ENCODE results near the gene GSAP. TPM values are rescaled to one million over a fixed set of nuclear protein-coding genes. Genes with fewer than 3 reads are reported as not detected.

The GSAP gene
- total RNA-seq, 1 experiment from 2014 or later = 0.85 TPM

GRCh38 chr7:77352665-77353406, 63.3 kb downstream of the GSAP start:
- TF ChIP-seq, protein P1, sequence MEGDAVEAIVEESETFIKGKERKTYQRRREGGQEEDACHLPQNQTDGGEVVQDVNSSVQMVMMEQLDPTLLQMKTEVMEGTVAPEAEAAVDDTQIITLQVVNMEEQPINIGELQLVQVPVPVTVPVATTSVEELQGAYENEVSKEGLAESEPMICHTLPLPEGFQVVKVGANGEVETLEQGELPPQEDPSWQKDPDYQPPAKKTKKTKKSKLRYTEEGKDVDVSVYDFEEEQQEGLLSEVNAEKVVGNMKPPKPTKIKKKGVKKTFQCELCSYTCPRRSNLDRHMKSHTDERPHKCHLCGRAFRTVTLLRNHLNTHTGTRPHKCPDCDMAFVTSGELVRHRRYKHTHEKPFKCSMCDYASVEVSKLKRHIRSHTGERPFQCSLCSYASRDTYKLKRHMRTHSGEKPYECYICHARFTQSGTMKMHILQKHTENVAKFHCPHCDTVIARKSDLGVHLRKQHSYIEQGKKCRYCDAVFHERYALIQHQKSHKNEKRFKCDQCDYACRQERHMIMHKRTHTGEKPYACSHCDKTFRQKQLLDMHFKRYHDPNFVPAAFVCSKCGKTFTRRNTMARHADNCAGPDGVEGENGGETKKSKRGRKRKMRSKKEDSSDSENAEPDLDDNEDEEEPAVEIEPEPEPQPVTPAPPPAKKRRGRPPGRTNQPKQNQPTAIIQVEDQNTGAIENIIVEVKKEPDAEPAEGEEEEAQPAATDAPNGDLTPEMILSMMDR (IDR thresholded peaks at IDR 0.05) = no peak
- TF ChIP-seq SIN3A (IDR thresholded peaks at IDR 0.05; ENCODE audit: borderline replicate concordance, insufficient read depth, low read depth, low read length) (no peak), REST (IDR thresholded peaks at IDR 0.05; ENCODE audit: insufficient read depth in 1 of 2, low read depth in 2 of 2, low read length in 1 of 2) (no peak), TCF7L2 (IDR thresholded peaks at IDR 0.05; ENCODE audit: low read depth, low read length) (no peak), POLR2AphosphoS5 (IDR thresholded peaks at IDR 0.05; ENCODE audit: low read depth, low read length) (no peak)
- CTCF ChIA-PET = no interaction called here
- peaks cover 28% of the 10 kb centered on the region for H3K27me3 ChIP-seq (ENCODE audit: control insufficient read depth, insufficient read depth, low read length)
- H3K27ac ChIP-seq (ENCODE audit: low read length) = no peak overlapping the region
- no peak for DNase-seq (ENCODE audit: low read depth, low spot score)
- intact Hi-C loops (cut with micrococcal nuclease; ENCODE audit: unreplicated experiment) = no loop called here
- no peak overlapping the region for H3K4me3 ChIP-seq (ENCODE audit: low read depth in 2 of 2, low read length in 2 of 2)
- no peaks in the 10 kb centered on the region for H3K36me3 ChIP-seq (ENCODE audit: control insufficient read depth, insufficient read depth, low read length)
- H3K9me3 ChIP-seq (ENCODE audit: control insufficient read depth, insufficient read depth, low read depth, low read length) = no peaks in the 10 kb centered on the region
- POLR2A ChIA-PET = no interaction called here
- ATAC-seq = no peak
- BruUV-seq (replicated peaks) = no TSS peak
- no peaks in the 10 kb centered on the region for H3K4me1 ChIP-seq (ENCODE audit: control insufficient read depth, insufficient read depth, low read length)
- in situ Hi-C loops (cut with HindIII; ENCODE audit: low pct_unique_long_range_greater_than_20kb, low sequenced_read_pairs) = no loop called here

- ChIA-PET CTCF (no interaction called here), POLR2A (no interaction called here)
- Histone ChIP-seq H3K4me1 (ENCODE audit: control insufficient read depth, insufficient read depth, low read length) (no peaks in the 10 kb centered on the region), H3K36me3 (ENCODE audit: control insufficient read depth, insufficient read depth, low read length) (no peaks in the 10 kb centered on the region), H3K27me3 (ENCODE audit: control insufficient read depth, insufficient read depth, low read length) (peaks cover 23% of the 10 kb centered on the region), H3K9me3 (ENCODE audit: control insufficient read depth, insufficient read depth, low read depth, low read length) (no peaks in the 10 kb centered on the region), H3K4me3 (ENCODE audit: low read depth in 2 of 2, low read length in 2 of 2) (no peak overlapping the region), H3K27ac (ENCODE audit: low read length) (no peak overlapping the region)
- TF ChIP-seq SIN3A (IDR thresholded peaks at IDR 0.05; ENCODE audit: borderline replicate concordance, insufficient read depth, low read depth, low read length) (no peak), TCF7L2 (IDR thresholded peaks at IDR 0.05; ENCODE audit: low read depth, low read length) (no peak)
- TF ChIP-seq, protein P1 (IDR thresholded peaks at IDR 0.05) = no peak
- in situ Hi-C loops (cut with HindIII; ENCODE audit: low pct_unique_long_range_greater_than_20kb, low sequenced_read_pairs) (no loop called here), intact Hi-C loops (cut with micrococcal nuclease; ENCODE audit: unreplicated experiment) (no loop called here)
- ATAC-seq (no peak), DNase-seq (ENCODE audit: low read depth, low spot score) (no peak)
- BruUV-seq (replicated peaks) = no TSS peak
Measured at GRCh38 chr7:77351539-77352004, 64.6 kb downstream of the GSAP start.

Data from Panc1 (cell line).